K562 (cell line): Measurements from ENCODE around the gene DAGLA. TPM values are rescaled to one million over a fixed set of nuclear protein-coding genes. Genes with fewer than 3 reads are reported as not detected.

Experiments
- ARID2 ChIP-seq: fragments of 450-650 bp; IDR thresholded peaks from 2 replicates; pipeline ENCODE4 v1.6.1; 2017; ENCODE audit warnings: antibody characterized with exemption, mild to moderate bottlenecking
- E2F3 ChIP-seq: fragments of 250-450 bp; sonication (Bioruptor Pico); IDR thresholded peaks from 2 replicates; pipeline ENCODE4 v1.4.0; 2020; ENCODE audit warnings: mild to moderate bottlenecking
- PML ChIP-seq: IDR thresholded peaks from 2 replicates; pipeline ENCODE4 v1.6.1; 2012; ENCODE audit warnings: low read length, inconsistent platforms
- POLR2G ChIP-seq: fragments of 200-400 bp; formaldehyde crosslinking; IDR thresholded peaks from 2 replicates; pipeline ENCODE4 v1.6.1; 2017; ENCODE audit warnings: low read depth, mild to moderate bottlenecking, antibody characterized with exemption, low read length, moderate library complexity
- RB1 ChIP-seq: fragments of 450-650 bp; IDR thresholded peaks from 2 replicates; pipeline ENCODE4 v1.6.1; 2017; ENCODE audit warnings: low read depth, mild to moderate bottlenecking
- SREBF1 ChIP-seq: fragments of 150-350 bp; IDR thresholded peaks from 2 replicates; pipeline ENCODE4 v1.6.1; 2014; ENCODE audit warnings: antibody characterized with exemption, low read depth, low read length, borderline replicate concordance
- ZBED1 ChIP-seq: IDR thresholded peaks from 2 replicates; pipeline ENCODE4 v1.6.1; 2014
- ZNF644 ChIP-seq: fragments of 200-800 bp; sonication (Bioruptor generic); IDR thresholded peaks from 2 replicates; pipeline ENCODE4 v1.6.1; 2016; ENCODE audit warnings: low read depth, missing genetic modification characterization, missing compliant biosample characterization
- polyA plus RNA-seq, 8 experiments: library from polyadenylated mRNA; depleted of rRNA in 4 of 8; stranded (reverse) in 5 of 8; unstranded in 3 of 8; fragments of >200 nt; fragmentation: Nextera tagmentation in 2 of 8; fragmentation: Illumina TruSeq in 1 of 8; extraction: Ambion mirVana in 2 of 8; extraction: Trizol in 1 of 8; gene quantifications; 2 replicates each; pipeline versions ENCODE4 v1.2.1 to v1.2.3, GENCODE V29; 2011 to 2014; ENCODE audit warnings: inconsistent platforms in 1 of 8, missing spikeins in 1 of 8
- total RNA-seq, 7 experiments: library from RNA; depleted of rRNA in 6 of 7; stranded (reverse); fragments of >200 nt in 6 of 7; fragmentation: Illumina TruSeq in 2 of 7; extraction: Trizol in 2 of 7; gene quantifications; 2 replicates each; pipeline versions ENCODE4 v1.2.1 to v1.2.3, GENCODE V29; 2011 to 2021; ENCODE audit warnings: low replicate concordance in 1 of 7
- TF ChIP-seq, protein P1 (sequence below): fragments of 450-650 bp; IDR thresholded peaks from 2 replicates; pipeline ENCODE4 v1.6.1; 2016
- TF ChIP-seq, protein P2 (sequence below): fragments of 450-650 bp; IDR thresholded peaks from 2 replicates; pipeline ENCODE4 v1.6.1; 2017; ENCODE audit warnings: mild to moderate bottlenecking, moderate library complexity
- TF ChIP-seq, protein P3 (sequence below): fragments of 450-650 bp; IDR thresholded peaks from 2 replicates; pipeline ENCODE4 v1.6.1; 2018; ENCODE audit not compliant: partially characterized antibody
- TF ChIP-seq, protein P4 (sequence below): fragments of 250-450 bp; sonication (Bioruptor Pico); IDR thresholded peaks from 2 replicates; pipeline ENCODE4 v1.8.0; 2021; ENCODE audit warnings: borderline replicate concordance, mild to moderate bottlenecking, moderate library complexity; ENCODE audit not compliant: poor library complexity, severe bottlenecking
- TF ChIP-seq, protein P5 (sequence below): sonication (generic); formaldehyde crosslinking; IDR thresholded peaks from 2 replicates; pipeline ENCODE4 v1.5.0; 2020; ENCODE audit warnings: missing genetic modification reagents

DAGLA gene
- total and polyA plus RNA-seq, 9 of the 15 experiments (the other 6 are each of a cell fraction or from before 2014, with no cell fraction given) = 0.03 to 0.16 (median 0.04) TPM; not detected in 4

DNA sequence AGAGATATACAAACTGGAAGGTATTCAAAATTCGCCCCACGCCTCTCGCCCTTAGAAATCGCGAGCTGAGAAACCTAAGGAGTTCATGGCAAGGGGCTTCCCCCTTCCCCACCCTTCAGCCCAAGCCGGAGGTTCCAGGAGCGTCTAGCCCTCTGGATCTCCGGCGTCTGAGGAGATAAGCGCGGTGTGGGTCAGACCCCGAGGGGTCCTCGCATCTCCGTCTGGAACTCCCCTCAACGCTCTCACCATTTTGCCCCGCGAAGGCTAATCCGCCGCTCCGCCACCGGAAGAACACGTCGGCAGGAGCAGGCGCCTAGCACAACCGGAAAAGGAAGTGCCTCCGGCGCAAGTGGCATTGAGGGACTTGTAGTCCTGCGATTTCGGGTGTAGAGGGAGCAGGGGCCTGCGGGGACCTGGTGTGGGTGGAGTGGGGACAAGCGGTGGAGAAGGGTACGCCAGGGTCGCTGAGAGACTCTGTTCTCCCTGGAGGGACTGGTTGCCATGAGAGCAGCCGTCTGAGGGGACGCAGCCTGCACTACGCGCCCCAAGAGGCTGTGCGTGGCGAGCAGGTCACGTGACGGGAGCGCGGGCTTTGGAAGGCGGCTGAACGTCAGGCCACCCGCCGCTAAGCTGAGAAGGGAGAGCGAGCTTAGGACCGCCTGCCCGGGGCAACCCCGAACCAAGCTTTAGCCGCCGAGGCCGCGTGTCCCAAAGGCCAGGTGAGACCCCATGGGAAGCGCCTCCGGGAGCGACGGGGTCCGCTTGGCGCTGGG, 112.3 kb downstream of the DAGLA start, which contains the start of the genes FEN1 and TMEM258 (continued):
- TF ChIP-seq, protein P1, sequence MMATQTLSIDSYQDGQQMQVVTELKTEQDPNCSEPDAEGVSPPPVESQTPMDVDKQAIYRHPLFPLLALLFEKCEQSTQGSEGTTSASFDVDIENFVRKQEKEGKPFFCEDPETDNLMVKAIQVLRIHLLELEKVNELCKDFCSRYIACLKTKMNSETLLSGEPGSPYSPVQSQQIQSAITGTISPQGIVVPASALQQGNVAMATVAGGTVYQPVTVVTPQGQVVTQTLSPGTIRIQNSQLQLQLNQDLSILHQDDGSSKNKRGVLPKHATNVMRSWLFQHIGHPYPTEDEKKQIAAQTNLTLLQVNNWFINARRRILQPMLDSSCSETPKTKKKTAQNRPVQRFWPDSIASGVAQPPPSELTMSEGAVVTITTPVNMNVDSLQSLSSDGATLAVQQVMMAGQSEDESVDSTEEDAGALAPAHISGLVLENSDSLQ = peak; percentile 80
- TF ChIP-seq, protein P2, sequence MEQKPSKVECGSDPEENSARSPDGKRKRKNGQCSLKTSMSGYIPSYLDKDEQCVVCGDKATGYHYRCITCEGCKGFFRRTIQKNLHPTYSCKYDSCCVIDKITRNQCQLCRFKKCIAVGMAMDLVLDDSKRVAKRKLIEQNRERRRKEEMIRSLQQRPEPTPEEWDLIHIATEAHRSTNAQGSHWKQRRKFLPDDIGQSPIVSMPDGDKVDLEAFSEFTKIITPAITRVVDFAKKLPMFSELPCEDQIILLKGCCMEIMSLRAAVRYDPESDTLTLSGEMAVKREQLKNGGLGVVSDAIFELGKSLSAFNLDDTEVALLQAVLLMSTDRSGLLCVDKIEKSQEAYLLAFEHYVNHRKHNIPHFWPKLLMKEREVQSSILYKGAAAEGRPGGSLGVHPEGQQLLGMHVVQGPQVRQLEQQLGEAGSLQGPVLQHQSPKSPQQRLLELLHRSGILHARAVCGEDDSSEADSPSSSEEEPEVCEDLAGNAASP = no peak
- TF ChIP-seq E2F3 (CRISPR knock-in tag) (peak; percentile 98), ZNF644 (tag) (peak; percentile 90), POLR2G (peak; percentile 94), PML (0 out of 2 replicates have a peak, but pooled peaks have one; percentile 40), RB1 (peak; percentile 93), ZBED1 (0 out of 2 replicates have a peak, but pooled peaks have one; percentile 25), SREBF1 (peak; percentile 87), ARID2 (no peak)
- TF ChIP-seq, protein P3, sequence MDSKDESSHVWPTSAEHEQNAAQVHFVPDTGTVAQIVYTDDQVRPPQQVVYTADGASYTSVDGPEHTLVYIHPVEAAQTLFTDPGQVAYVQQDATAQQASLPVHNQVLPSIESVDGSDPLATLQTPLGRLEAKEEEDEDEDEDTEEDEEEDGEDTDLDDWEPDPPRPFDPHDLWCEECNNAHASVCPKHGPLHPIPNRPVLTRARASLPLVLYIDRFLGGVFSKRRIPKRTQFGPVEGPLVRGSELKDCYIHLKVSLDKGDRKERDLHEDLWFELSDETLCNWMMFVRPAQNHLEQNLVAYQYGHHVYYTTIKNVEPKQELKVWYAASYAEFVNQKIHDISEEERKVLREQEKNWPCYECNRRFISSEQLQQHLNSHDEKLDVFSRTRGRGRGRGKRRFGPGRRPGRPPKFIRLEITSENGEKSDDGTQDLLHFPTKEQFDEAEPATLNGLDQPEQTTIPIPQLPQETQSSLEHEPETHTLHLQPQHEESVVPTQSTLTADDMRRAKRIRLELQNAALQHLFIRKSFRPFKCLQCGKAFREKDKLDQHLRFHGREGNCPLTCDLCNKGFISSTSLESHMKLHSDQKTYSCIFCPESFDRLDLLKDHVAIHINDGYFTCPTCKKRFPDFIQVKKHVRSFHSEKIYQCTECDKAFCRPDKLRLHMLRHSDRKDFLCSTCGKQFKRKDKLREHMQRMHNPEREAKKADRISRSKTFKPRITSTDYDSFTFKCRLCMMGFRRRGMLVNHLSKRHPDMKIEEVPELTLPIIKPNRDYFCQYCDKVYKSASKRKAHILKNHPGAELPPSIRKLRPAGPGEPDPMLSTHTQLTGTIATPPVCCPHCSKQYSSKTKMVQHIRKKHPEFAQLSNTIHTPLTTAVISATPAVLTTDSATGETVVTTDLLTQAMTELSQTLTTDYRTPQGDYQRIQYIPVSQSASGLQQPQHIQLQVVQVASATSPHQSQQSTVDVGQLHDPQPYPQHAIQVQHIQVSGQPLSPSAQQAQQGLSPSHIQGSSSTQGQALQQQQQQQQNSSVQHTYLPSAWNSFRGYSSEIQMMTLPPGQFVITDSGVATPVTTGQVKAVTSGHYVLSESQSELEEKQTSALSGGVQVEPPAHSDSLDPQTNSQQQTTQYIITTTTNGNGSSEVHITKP = peak; percentile 78
- TF ChIP-seq, protein P4, sequence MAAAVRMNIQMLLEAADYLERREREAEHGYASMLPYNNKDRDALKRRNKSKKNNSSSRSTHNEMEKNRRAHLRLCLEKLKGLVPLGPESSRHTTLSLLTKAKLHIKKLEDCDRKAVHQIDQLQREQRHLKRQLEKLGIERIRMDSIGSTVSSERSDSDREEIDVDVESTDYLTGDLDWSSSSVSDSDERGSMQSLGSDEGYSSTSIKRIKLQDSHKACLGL = no peak
- TF ChIP-seq, protein P5, sequence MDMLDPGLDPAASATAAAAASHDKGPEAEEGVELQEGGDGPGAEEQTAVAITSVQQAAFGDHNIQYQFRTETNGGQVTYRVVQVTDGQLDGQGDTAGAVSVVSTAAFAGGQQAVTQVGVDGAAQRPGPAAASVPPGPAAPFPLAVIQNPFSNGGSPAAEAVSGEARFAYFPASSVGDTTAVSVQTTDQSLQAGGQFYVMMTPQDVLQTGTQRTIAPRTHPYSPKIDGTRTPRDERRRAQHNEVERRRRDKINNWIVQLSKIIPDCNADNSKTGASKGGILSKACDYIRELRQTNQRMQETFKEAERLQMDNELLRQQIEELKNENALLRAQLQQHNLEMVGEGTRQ (CRISPR knock-in tag) = peak; percentile 99
